Fibroblast of the aortic adventitia (primary cell): Measurements from ENCODE around the gene RASSF5. TPM values are rescaled to one million over a fixed set of nuclear protein-coding genes. Genes with fewer than 3 reads are reported as not detected.

Source experiments
- DNase-seq: peaks from one replicate; pipeline ENCODE4 v3.0.0-alpha.2; 2010; ENCODE audit warnings: low read depth
- H3K4me3 ChIP-seq: 2 replicates; pipeline ENCODE4 v1.5.1; 2011; ENCODE audit warnings: low read depth, mild to moderate bottlenecking, control low read depth, low read length, moderate library complexity
- CTCF ChIP-seq: IDR thresholded peaks from 2 replicates; pipeline ENCODE4 v1.5.1; 2011; ENCODE audit warnings: mild to moderate bottlenecking, low read length, control low read depth, inconsistent platforms; ENCODE audit not compliant: insufficient read depth
- total RNA-seq: library from RNA; depleted of rRNA; stranded (reverse); fragments of >200 nt; gene quantifications from 2 replicates; pipeline ENCODE4 v1.2.3, GENCODE V29; 2012; ENCODE audit warnings: low replicate concordance

The RASSF5 gene
- total RNA-seq, 1 donor: 4.1 TPM

- no peak overlapping the region for H3K4me3 ChIP-seq
- TF ChIP-seq CTCF: peak; percentile 99
- DNase-seq: peak; percentile 78
Measured at GRCh38 chr1:206489980-206490770, 17.2 kb upstream of the RASSF5 start.

- DNase-seq: no peak
- H3K4me3 ChIP-seq: no peak overlapping the region
- TF ChIP-seq CTCF: no peak
Measured at GRCh38 chr1:206490771-206491405, 16.4 kb upstream of the RASSF5 start.

- no peak for DNase-seq
- H3K4me3 ChIP-seq: no peak overlapping the region
- no peak for TF ChIP-seq CTCF
Measured at GRCh38 chr1:206491616-206492015, 15.7 kb upstream of the RASSF5 start.

GRCh38 chr1:206492589-206492988, 14.7 kb upstream of the RASSF5 start:
- TF ChIP-seq CTCF: no peak
- no peak overlapping the region for H3K4me3 ChIP-seq
- DNase-seq: no peak

- no peak for TF ChIP-seq CTCF
- DNase-seq: no peak
- H3K4me3 ChIP-seq: no peak overlapping the region
Measured at GRCh38 chr1:206493279-206493678, 14.1 kb upstream of the RASSF5 start.

- H3K4me3 ChIP-seq: no peak overlapping the region
- TF ChIP-seq CTCF: no peak
- DNase-seq: no peak
Measured at GRCh38 chr1:206495011-206495461, 12.3 kb upstream of the RASSF5 start.
